Caco-2 (cell line): ENCODE data around the gene KLHDC9. TPM values are rescaled to one million over a fixed set of nuclear protein-coding genes. Genes with fewer than 3 reads are reported as not detected.
A peak's percentile ranks its signal among the peaks of the same experiment; 100 is the strongest.

Experiments used
- BruUV-seq: library from RNA; stranded (reverse); fragments of 400-500 nt; replicated peaks from 2 replicates; lab custom pipeline; 2021; lab: Mats Ljungman, UMichigan
- CTCF ChIA-PET: fragments of 300-600 bp; sonication (Branson Sonifier 250); formaldehyde crosslinking; loops from one replicate; lab custom pipeline; 2022; ENCODE audit warnings: antibody characterized with exemption; lab: Charles Lee
- POLR2A ChIA-PET: fragments of 300-600 bp; sonication (Branson Sonifier 250); formaldehyde crosslinking; loops from one replicate; lab custom pipeline; 2022; ENCODE audit warnings: antibody characterized with exemption; lab: Charles Lee
- DNase-seq, 2 experiments: peaks; one replicate each; pipeline versions ENCODE4 v3.0.0 to v3.0.0-alpha.2; 2020 to 2022
- H3K27me3 ChIP-seq: replicated peaks from 2 replicates; pipeline ENCODE4 v1.6.0; 2011; ENCODE audit warnings: low read length; ENCODE audit not compliant: control insufficient read depth, insufficient read depth
- H3K36me3 ChIP-seq: 2 replicates; pipeline ENCODE4 v1.5.1; 2011; ENCODE audit warnings: low read length; ENCODE audit not compliant: control insufficient read depth, insufficient read depth
- H3K4me1 ChIP-seq: fragments of 250-450 bp; sonication (Bioruptor Pico); 2 replicates; pipeline ENCODE4 v1.5.1; 2020; ENCODE audit warnings: mild to moderate bottlenecking
- H3K4me3 ChIP-seq: 2 replicates; pipeline ENCODE4 v1.5.1; 2011; ENCODE audit warnings: low read depth, mild to moderate bottlenecking, control low read depth, low read length
- H3K9me3 ChIP-seq: fragments of 250-450 bp; sonication (Bioruptor Pico); 2 replicates; pipeline ENCODE4 v1.5.1; 2020; ENCODE audit warnings: mild to moderate bottlenecking, moderate library complexity
- H3K27ac Mint-ChIP-seq: one replicate; pipeline ENCODE4 v1.8.0; 2022; ENCODE audit warnings: mixed read lengths; ENCODE audit not compliant: unreplicated experiment
- H3K27me3 Mint-ChIP-seq: one replicate; pipeline ENCODE4 v1.8.0; 2022; ENCODE audit warnings: mixed read lengths; ENCODE audit not compliant: insufficient read depth, unreplicated experiment
- H3K36me3 Mint-ChIP-seq: one replicate; pipeline ENCODE4 v1.8.0; 2022; ENCODE audit warnings: mild to moderate bottlenecking, mixed read lengths; ENCODE audit not compliant: insufficient read depth, unreplicated experiment
- H3K4me1 Mint-ChIP-seq: one replicate; pipeline ENCODE4 v1.8.0; 2022; ENCODE audit warnings: low read depth, mixed read lengths; ENCODE audit not compliant: unreplicated experiment
- H3K4me3 Mint-ChIP-seq: one replicate; pipeline ENCODE4 v1.8.0; 2022; ENCODE audit warnings: mild to moderate bottlenecking, moderate library complexity, mixed read lengths; ENCODE audit not compliant: unreplicated experiment
- H3K9me3 Mint-ChIP-seq: one replicate; pipeline ENCODE4 v1.8.0; 2022; ENCODE audit warnings: mixed read lengths; ENCODE audit not compliant: unreplicated experiment
- intact Hi-C: fragments of 100-400 bp; cut with micrococcal nuclease; formaldehyde crosslinking; loops from one replicate; pipeline ENCODE4 v1.10.0; 2022; ENCODE audit not compliant: unreplicated experiment
- total RNA-seq: library from RNA; stranded (reverse); gene quantifications from 2 replicates; pipeline ENCODE4 v1.2.3, GENCODE V29; 2022
- TF ChIP-seq, protein P1 (sequence below), 2 experiments: fragments of 200-600 bp in 1 of 2; IDR thresholded peaks; 1 replicate in 1 of 2; 2 replicates in 1 of 2; pipeline versions ENCODE4 v1.5.1 to v1.8.0; 2011 to 2022; ENCODE audit warnings: antibody characterized with exemption in 1 of 2, control low read depth in 1 of 2, inconsistent platforms in 1 of 2, low read depth in 1 of 2, low read length in 1 of 2, mild to moderate bottlenecking in 1 of 2, moderate library complexity in 1 of 2; ENCODE audit not compliant: insufficient read depth in 1 of 2, severe bottlenecking in 1 of 2, unreplicated experiment in 1 of 2

KLHDC9 gene
- total RNA-seq, 1 experiment from 2014 or later, result 2.0 TPM

DNA sequence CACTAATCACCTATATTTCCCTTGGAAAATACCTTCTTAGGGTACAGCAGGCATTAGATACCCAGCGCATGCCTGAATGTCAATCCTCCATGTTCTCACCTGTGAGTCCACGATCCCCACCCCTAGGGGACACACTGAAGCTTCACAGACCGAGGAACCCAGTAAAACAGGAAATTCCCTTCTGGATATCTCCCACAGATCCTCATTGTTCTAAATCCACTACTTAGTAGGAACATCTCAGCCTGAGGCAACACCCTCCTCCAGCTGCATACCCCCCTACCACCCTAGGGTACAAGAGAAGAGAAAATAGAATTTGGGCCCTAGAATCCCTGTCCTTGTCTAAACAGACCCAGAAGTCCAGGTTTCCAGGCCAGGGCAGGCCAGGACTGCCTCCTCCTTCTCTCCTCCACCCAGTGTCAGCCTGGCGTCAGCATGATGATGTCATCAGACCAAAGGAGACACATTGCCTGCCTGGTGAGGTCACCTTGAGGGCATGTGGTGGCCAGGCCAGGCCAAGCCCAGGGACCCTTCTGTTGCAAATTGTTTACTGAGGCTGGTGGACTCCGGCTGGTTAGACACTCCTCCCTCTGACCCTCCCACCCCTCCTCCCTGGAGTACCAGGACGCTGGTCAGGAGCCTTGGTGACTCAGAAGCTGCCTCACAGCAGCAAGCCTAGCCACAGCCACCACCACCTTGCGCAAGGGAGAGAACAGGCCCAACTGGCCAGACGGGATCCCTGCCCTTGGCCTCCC is 15.0 kb upstream of the KLHDC9 start:
- TF ChIP-seq, protein P1, sequence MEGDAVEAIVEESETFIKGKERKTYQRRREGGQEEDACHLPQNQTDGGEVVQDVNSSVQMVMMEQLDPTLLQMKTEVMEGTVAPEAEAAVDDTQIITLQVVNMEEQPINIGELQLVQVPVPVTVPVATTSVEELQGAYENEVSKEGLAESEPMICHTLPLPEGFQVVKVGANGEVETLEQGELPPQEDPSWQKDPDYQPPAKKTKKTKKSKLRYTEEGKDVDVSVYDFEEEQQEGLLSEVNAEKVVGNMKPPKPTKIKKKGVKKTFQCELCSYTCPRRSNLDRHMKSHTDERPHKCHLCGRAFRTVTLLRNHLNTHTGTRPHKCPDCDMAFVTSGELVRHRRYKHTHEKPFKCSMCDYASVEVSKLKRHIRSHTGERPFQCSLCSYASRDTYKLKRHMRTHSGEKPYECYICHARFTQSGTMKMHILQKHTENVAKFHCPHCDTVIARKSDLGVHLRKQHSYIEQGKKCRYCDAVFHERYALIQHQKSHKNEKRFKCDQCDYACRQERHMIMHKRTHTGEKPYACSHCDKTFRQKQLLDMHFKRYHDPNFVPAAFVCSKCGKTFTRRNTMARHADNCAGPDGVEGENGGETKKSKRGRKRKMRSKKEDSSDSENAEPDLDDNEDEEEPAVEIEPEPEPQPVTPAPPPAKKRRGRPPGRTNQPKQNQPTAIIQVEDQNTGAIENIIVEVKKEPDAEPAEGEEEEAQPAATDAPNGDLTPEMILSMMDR (IDR thresholded peaks at IDR 0.05; ENCODE audit: insufficient read depth in 1 of 2, low read depth in 1 of 2, low read length in 1 of 2, severe bottlenecking in 1 of 2, unreplicated experiment in 1 of 2), result no peak
- Mint-ChIP-seq H3K27ac (peak overlapping the region; percentile 67), H3K4me1 (peaks cover 37% of the 10 kb centered on the region), H3K36me3 (peaks cover 7% of the 10 kb centered on the region), H3K9me3 (no peaks in the 10 kb centered on the region), H3K4me3 (peak overlapping the region; percentile 9), H3K27me3 (no peaks in the 10 kb centered on the region)
- H3K27me3 ChIP-seq, result no peaks in the 10 kb centered on the region
- BruUV-seq, result TSS peak; percentile 85
- H3K9me3 ChIP-seq, result no peaks in the 10 kb centered on the region
- peaks cover 43% of the 10 kb centered on the region for H3K4me1 ChIP-seq
- POLR2A ChIA-PET, result interaction anchor here (0.6 to 1.9 kb wide), 3 partner anchors 37 to 180 kb away, joined by 4 to 10 read pairs (median 5); partner anchors contain the start of genes F11R and USF1
- DNase-seq, result peak; percentile 92 to 95
- no peak overlapping the region for H3K4me3 ChIP-seq
- CTCF ChIA-PET, result no interaction called here
- intact Hi-C loops, result no loop called here
- no peaks in the 10 kb centered on the region for H3K36me3 ChIP-seq

DNA sequence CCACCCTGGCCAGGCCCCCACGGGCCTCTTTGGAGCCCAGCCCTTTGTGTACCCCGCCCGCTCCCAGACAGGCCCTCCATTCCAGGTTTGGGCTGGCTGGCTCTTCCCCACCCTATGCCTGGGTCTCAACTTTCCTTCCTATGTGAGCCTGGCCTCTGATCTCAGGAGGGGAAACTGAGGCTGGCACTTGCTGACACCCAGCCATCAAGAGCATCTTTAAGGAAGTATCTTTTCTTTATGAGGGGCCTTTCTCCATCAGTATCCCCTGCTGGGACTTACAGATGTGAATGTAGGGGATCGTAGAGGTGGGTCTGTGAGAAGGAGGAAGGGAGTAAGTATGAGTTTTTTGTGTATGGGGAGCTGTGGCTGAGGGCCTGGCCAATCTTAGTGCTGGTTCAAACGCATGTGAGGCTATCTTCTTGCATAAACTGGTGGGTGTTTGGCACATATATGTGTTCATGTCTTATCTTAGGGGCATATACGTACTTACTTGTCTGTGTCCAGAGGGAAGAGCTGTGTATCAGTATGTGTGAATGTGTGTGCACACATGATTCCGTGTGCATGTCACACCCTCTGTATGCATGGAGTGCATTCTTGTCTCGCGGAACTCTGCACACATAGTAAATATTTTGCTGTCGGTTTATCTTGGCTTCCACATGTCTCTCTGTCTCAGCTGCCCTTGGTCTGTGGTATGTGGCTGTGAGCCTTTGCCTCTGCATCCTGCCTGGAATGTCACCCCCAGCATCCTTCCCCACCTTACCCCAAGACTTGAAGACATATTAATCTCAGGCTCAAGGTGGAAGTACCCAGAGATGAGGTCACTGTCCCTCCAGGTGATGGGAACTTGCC is 14.2 kb upstream of the KLHDC9 start:
- POLR2A ChIA-PET, result interaction anchor here (0.6 to 1.9 kb wide), 3 partner anchors 38 to 180 kb away, joined by 4 to 10 read pairs (median 5); partner anchors contain the start of genes F11R and USF1
- no peaks in the 10 kb centered on the region for H3K27me3 Mint-ChIP-seq
- H3K9me3 Mint-ChIP-seq, result no peaks in the 10 kb centered on the region
- peaks cover 37% of the 10 kb centered on the region for H3K4me1 Mint-ChIP-seq
- Histone ChIP-seq H3K36me3 (no peaks in the 10 kb centered on the region), H3K4me1 (peaks cover 43% of the 10 kb centered on the region), H3K27me3 (no peaks in the 10 kb centered on the region), H3K4me3 (no peak overlapping the region), H3K9me3 (no peaks in the 10 kb centered on the region)
- H3K36me3 Mint-ChIP-seq, result peaks cover 7% of the 10 kb centered on the region
- DNase-seq, result peak in 1 of 2 experiments; percentile 24
- TF ChIP-seq, protein P1 (IDR thresholded peaks at IDR 0.05; ENCODE audit: insufficient read depth in 1 of 2, low read depth in 1 of 2, low read length in 1 of 2, severe bottlenecking in 1 of 2, unreplicated experiment in 1 of 2), result no peak
- intact Hi-C loops, result no loop called here
- H3K27ac Mint-ChIP-seq, result peak overlapping the region; percentile 67
- CTCF ChIA-PET, result interaction anchor here (1.0 to 3.3 kb wide), 2 partner anchors 12 to 13 kb away, joined by 3 to 15 read pairs; partner anchors contain the start of gene KLHDC9
- H3K4me3 Mint-ChIP-seq, result peak overlapping the region; percentile 26
- TSS peak; percentile 84 for BruUV-seq

DNA sequence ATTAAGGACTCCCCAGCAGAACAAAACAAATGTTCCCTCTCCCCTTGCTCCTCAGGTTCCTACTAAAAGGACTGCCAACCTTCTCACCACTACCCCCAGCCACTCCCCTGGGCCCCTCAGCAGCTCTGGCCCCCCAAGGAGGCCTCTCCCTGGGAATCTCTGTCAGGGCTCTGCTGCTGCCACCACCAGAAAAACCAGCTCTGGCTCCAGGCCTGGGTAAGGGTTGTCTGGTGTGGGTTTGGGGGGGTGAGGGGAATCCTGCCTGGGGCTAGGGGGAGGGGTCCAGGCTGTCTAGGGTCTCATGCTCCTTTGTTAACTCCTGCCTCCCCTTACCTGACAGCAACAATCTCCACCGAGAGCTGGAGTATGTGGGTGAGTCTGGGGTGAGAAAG is 13.6 kb upstream of the KLHDC9 start:
- H3K9me3 Mint-ChIP-seq, result no peaks in the 10 kb centered on the region
- Histone ChIP-seq H3K4me3 (no peak overlapping the region), H3K36me3 (no peaks in the 10 kb centered on the region), H3K9me3 (no peaks in the 10 kb centered on the region), H3K27me3 (no peaks in the 10 kb centered on the region), H3K4me1 (peaks cover 47% of the 10 kb centered on the region)
- intact Hi-C loops, result no loop called here
- CTCF ChIA-PET, result interaction anchor here (1.0 to 3.3 kb wide), 2 partner anchors 13 kb away, joined by 3 to 15 read pairs; partner anchors contain the start of gene KLHDC9
- BruUV-seq, result no TSS peak
- POLR2A ChIA-PET, result interaction anchor here (1.9 kb wide), 1 partner anchor 39 kb away, joined by 10 read pairs; the partner anchor contains the start of gene USF1
- H3K4me1 Mint-ChIP-seq, result peaks cover 37% of the 10 kb centered on the region
- peaks cover 7% of the 10 kb centered on the region for H3K36me3 Mint-ChIP-seq
- DNase-seq, result no peak
- H3K27me3 Mint-ChIP-seq, result no peaks in the 10 kb centered on the region
- peak overlapping the region; percentile 26 for H3K4me3 Mint-ChIP-seq
- peak overlapping the region; percentile 67 for H3K27ac Mint-ChIP-seq
- TF ChIP-seq, protein P1 (IDR thresholded peaks at IDR 0.05; ENCODE audit: insufficient read depth in 1 of 2, low read depth in 1 of 2, low read length in 1 of 2, severe bottlenecking in 1 of 2, unreplicated experiment in 1 of 2), result no peak
